HL-60 (cell line): Measurements from ENCODE around the gene GRB10.

Experiments
- DNase-seq, 2 experiments: peaks; one replicate each; pipeline ENCODE4 v3.0.0-alpha.2; 2010 to 2020; ENCODE audit warnings: low read depth in 1 of 2, low spot score in 1 of 2
- H3K27ac ChIP-seq: fragments of 250-450 bp; sonication (Bioruptor Pico); replicated peaks from 2 replicates; pipeline ENCODE4 v1.5.1; 2020; ENCODE audit warnings: mild to moderate bottlenecking, moderate library complexity
- H3K27me3 ChIP-seq: fragments of 250-450 bp; sonication (Bioruptor Pico); 2 replicates; pipeline ENCODE4 v1.5.1; 2021; ENCODE audit warnings: mild to moderate bottlenecking, moderate library complexity; ENCODE audit not compliant: insufficient read depth, poor library complexity, severe bottlenecking
- H3K4me3 ChIP-seq: replicated peaks from 2 replicates; pipeline ENCODE4 v1.5.1; 2011; ENCODE audit warnings: mild to moderate bottlenecking, control low read depth, low read length; ENCODE audit not compliant: insufficient read depth
- CTCF ChIP-seq: IDR thresholded peaks from one replicate; pipeline ENCODE4 v1.5.1; 2011; ENCODE audit warnings: low read length, control low read depth, inconsistent platforms; ENCODE audit not compliant: insufficient read depth
- GABPA ChIP-seq: IDR thresholded peaks from 2 replicates; pipeline ENCODE4 v1.6.1; 2012; ENCODE audit warnings: low read depth
- POLR2AphosphoS5 ChIP-seq: IDR thresholded peaks from 2 replicates; pipeline ENCODE4 v1.6.1; 2012; ENCODE audit warnings: low read depth
- REST ChIP-seq: IDR thresholded peaks from 2 replicates; pipeline ENCODE4 v1.6.1; 2012; ENCODE audit warnings: low read depth; ENCODE audit not compliant: insufficient replicate concordance
- SPI1 ChIP-seq: IDR thresholded peaks from 2 replicates; pipeline ENCODE4 v1.6.1; 2012; ENCODE audit warnings: low read depth, mild to moderate bottlenecking, borderline replicate concordance

The GRB10 gene

GRCh38 chr7:50745336-50745735 lies 37.4 kb downstream of the GRB10 start:
- no peak overlapping the region for H3K4me3 ChIP-seq
- no peak for DNase-seq
- H3K27ac ChIP-seq = no peak overlapping the region
- TF ChIP-seq POLR2AphosphoS5 (no peak), SPI1 (no peak), CTCF (no peak), GABPA (no peak), REST (no peak)
- no peaks in the 10 kb centered on the region for H3K27me3 ChIP-seq

- DNase-seq = no peak
- Histone ChIP-seq H3K27me3 (no peaks in the 10 kb centered on the region), H3K4me3 (no peak overlapping the region), H3K27ac (no peak overlapping the region)
- TF ChIP-seq REST (no peak), POLR2AphosphoS5 (no peak)
Observed at GRCh38 chr7:50743893-50744292, 38.8 kb downstream of the GRB10 start.

- no peak for DNase-seq
- TF ChIP-seq GABPA = no peak
- TF ChIP-seq REST = no peak
- TF ChIP-seq CTCF = no peak
- TF ChIP-seq POLR2AphosphoS5 = no peak
- no peak for TF ChIP-seq SPI1
- no peak overlapping the region for H3K4me3 ChIP-seq
- H3K27ac ChIP-seq = no peak overlapping the region
- H3K27me3 ChIP-seq = no peaks in the 10 kb centered on the region
Observed at GRCh38 chr7:50743016-50743415, 39.7 kb downstream of the GRB10 start.

- no peak for DNase-seq
- TF ChIP-seq POLR2AphosphoS5 = no peak
- no peak for TF ChIP-seq REST
- H3K27ac ChIP-seq = no peak overlapping the region
- H3K27me3 ChIP-seq = no peaks in the 10 kb centered on the region
- no peak overlapping the region for H3K4me3 ChIP-seq
Observed at GRCh38 chr7:50742401-50742800, 40.3 kb downstream of the GRB10 start.
